BE2C (cell line): ENCODE measurements around the gene SLC6A7.

Source experiments
- DNase-seq: peaks from one replicate; pipeline ENCODE4 v3.0.0-alpha.2; 2020
- H3K27me3 ChIP-seq: fragments of 250-450 bp; sonication (Bioruptor Pico); 2 replicates; pipeline ENCODE4 v1.5.1; 2020; ENCODE audit warnings: mild to moderate bottlenecking
- H3K36me3 ChIP-seq: fragments of 250-450 bp; sonication (Bioruptor Pico); 2 replicates; pipeline ENCODE4 v1.5.1; 2020; ENCODE audit warnings: mild to moderate bottlenecking
- H3K4me1 ChIP-seq: fragments of 250-450 bp; sonication (Bioruptor Pico); 2 replicates; pipeline ENCODE4 v1.5.1; 2020
- H3K4me3 ChIP-seq: 2 replicates; pipeline ENCODE4 v1.5.1; 2011; ENCODE audit warnings: low read depth, low read length
- H3K9me3 ChIP-seq: fragments of 250-450 bp; sonication (Bioruptor Pico); 2 replicates; pipeline ENCODE4 v1.5.1; 2020
- TF ChIP-seq, protein P1 (sequence below): IDR thresholded peaks from 2 replicates; pipeline ENCODE4 v1.5.1; 2012; ENCODE audit warnings: mild to moderate bottlenecking, low read depth, low read length

The SLC6A7 gene

GRCh38 chr5:150166037-150166649 is 23.7 kb upstream of the SLC6A7 start:
- Histone ChIP-seq H3K4me1 (peaks cover 17% of the 10 kb centered on the region), H3K27me3 (no peaks in the 10 kb centered on the region), H3K36me3 (no peaks in the 10 kb centered on the region), H3K9me3 (no peaks in the 10 kb centered on the region), H3K4me3 (no peak overlapping the region)
- DNase-seq: no peak
- TF ChIP-seq, protein P1, sequence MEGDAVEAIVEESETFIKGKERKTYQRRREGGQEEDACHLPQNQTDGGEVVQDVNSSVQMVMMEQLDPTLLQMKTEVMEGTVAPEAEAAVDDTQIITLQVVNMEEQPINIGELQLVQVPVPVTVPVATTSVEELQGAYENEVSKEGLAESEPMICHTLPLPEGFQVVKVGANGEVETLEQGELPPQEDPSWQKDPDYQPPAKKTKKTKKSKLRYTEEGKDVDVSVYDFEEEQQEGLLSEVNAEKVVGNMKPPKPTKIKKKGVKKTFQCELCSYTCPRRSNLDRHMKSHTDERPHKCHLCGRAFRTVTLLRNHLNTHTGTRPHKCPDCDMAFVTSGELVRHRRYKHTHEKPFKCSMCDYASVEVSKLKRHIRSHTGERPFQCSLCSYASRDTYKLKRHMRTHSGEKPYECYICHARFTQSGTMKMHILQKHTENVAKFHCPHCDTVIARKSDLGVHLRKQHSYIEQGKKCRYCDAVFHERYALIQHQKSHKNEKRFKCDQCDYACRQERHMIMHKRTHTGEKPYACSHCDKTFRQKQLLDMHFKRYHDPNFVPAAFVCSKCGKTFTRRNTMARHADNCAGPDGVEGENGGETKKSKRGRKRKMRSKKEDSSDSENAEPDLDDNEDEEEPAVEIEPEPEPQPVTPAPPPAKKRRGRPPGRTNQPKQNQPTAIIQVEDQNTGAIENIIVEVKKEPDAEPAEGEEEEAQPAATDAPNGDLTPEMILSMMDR: no peak

GRCh38 chr5:150166650-150167511 is 23.0 kb upstream of the SLC6A7 start, which contains the start of gene CDX1:
Gene CDX1 (plus strand): TSS chr5:150166778. CDS start chr5:150166877, 99 bp downstream.
- no peaks in the 10 kb centered on the region for H3K36me3 ChIP-seq
- DNase-seq: no peak
- H3K4me3 ChIP-seq: no peak within 1 kb of the TSS
- peaks cover 14% of the 10 kb centered on the region for H3K4me1 ChIP-seq
- H3K27me3 ChIP-seq: no peaks in the 10 kb centered on the region
- H3K9me3 ChIP-seq: no peaks in the 10 kb centered on the region
- TF ChIP-seq, protein P1: no peak

DNA sequence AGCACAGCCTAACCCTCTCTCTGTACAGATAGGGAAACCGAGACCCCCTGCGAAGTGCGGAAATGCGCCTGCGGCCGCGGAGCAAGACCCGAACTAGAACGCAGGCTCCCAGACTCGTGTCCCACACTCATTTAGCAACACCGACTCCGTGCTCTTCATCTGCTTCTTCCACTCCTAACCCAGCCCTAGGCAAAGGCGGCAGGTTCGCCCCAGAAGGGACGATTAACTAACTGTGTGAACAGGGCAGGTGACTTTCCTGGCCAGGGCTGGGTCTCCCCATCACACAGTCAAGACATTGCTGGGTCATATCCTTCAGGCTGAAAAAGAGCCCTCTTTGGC is 22.4 kb upstream of the SLC6A7 start:
- Histone ChIP-seq H3K4me1 (peaks cover 12% of the 10 kb centered on the region), H3K9me3 (no peaks in the 10 kb centered on the region), H3K4me3 (no peak overlapping the region), H3K27me3 (no peaks in the 10 kb centered on the region), H3K36me3 (no peaks in the 10 kb centered on the region)
- TF ChIP-seq, protein P1: no peak
- DNase-seq: no peak

DNA sequence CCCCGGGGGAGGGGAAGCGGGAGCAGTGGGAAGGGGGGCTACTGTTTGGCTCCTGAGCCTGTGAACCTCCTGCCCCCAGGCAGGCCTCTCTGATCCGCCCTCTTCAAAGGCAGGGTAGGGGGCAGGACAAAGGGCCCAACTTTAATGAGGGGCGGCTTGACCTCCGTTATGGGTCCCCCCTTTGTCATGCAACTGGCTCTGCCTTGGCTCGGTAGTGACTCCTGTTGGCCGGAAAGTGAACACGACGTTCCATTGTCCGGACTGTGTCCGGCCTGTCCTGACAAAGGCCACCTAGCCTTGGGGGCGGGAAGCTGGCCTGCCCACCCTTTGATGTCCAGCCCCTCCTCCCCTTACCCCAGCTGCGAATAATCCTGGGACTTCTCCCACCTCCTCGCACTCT is 22.0 kb upstream of the SLC6A7 start:
- TF ChIP-seq, protein P1: peak; percentile 34
- no peaks in the 10 kb centered on the region for H3K36me3 ChIP-seq
- H3K27me3 ChIP-seq: no peaks in the 10 kb centered on the region
- H3K4me1 ChIP-seq: peaks cover 12% of the 10 kb centered on the region
- DNase-seq: no peak
- H3K4me3 ChIP-seq: no peak overlapping the region
- H3K9me3 ChIP-seq: no peaks in the 10 kb centered on the region

DNA sequence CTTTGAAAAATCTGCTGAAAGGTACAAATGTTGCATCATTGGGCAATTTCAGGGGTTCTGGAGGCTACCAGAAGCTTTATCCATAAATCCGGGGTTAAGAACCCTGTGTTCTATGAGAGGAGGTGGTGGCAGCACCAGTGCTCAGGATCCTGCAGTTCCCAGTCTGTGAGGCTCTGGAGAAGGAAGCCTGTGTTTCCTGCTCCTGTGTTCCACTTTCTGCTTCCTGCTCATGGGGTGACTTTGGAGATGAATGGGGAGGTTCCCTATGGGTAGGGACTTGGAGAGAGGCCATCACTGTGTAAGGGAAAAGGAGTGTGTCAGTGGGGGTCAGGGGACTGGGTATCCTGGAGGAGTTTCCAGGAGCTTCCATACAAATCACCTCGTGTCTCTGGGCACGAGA is 21.0 kb upstream of the SLC6A7 start:
- Histone ChIP-seq H3K36me3 (no peaks in the 10 kb centered on the region), H3K9me3 (no peaks in the 10 kb centered on the region), H3K27me3 (no peaks in the 10 kb centered on the region), H3K4me1 (peaks cover 12% of the 10 kb centered on the region), H3K4me3 (no peak overlapping the region)
- no peak for DNase-seq
- TF ChIP-seq, protein P1: no peak

DNA sequence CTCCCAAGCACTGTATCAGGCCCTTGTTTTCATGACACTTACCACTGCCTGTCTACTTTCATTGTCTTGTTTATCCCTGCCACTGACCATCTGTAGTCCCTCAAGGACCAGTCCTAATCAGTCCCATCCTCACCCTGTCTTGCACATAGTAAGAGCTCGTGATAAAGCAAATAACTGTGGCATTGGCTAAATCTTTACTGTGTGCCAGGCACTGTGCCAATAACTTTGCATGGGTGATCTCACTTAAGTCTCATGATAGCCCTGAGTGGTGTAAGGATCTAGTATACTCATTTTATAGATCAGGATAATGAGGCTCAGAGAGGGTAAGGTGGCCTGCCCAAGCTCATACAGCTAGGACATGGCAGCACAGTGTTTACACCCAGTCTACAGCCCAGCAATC is 17.7 kb upstream of the SLC6A7 start:
- peaks cover 4% of the 10 kb centered on the region; the same call in 1 of the 2 replicates for H3K4me1 ChIP-seq
- no peak overlapping the region for H3K4me3 ChIP-seq
- no peaks in the 10 kb centered on the region for H3K9me3 ChIP-seq
- no peaks in the 10 kb centered on the region for H3K27me3 ChIP-seq
- no peak for DNase-seq
- TF ChIP-seq, protein P1: no peak
- no peaks in the 10 kb centered on the region for H3K36me3 ChIP-seq
